HCT116 (cell line): ENCODE data around the gene AOPEP. TPM values are rescaled to one million over a fixed set of nuclear protein-coding genes. Genes with fewer than 3 reads are reported as not detected.

Experiments
- ATAC-seq: fragments of 200-7000 bp; cut with Tn5 transposase; 2 replicates; pipeline ENCODE4 v1.9.1; 2020; ENCODE audit warnings: mild to moderate bottlenecking, moderate library complexity
- BruUV-seq: library from RNA; stranded (reverse); fragments of 400-500 nt; replicated peaks from 2 replicates; lab custom pipeline; 2021; lab: Mats Ljungman, UMichigan
- CTCF ChIA-PET: fragments of 300-600 bp; sonication (Branson Sonifier 250); formaldehyde crosslinking; loops from one replicate; lab custom pipeline; 2021; ENCODE audit warnings: antibody characterized with exemption; lab: Charles Lee
- POLR2A ChIA-PET: fragments of 300-600, 350-600 bp; sonication (Branson Sonifier 250); formaldehyde crosslinking; loops from one replicate; lab custom pipeline; 2021; ENCODE audit warnings: antibody characterized with exemption; lab: Charles Lee
- RAD21 ChIA-PET, 2 experiments: fragments of 300-600 bp; sonication (Branson Sonifier 250); formaldehyde crosslinking; loops; one replicate each; lab custom pipeline; 2023; ENCODE audit warnings: low total read pairs in 2 of 2; ENCODE audit not compliant: uncharacterized antibody in 2 of 2, unreplicated experiment in 2 of 2, low non-redundant PET in 1 of 2; lab: Charles Lee
- DNase-seq: peaks from one replicate; pipeline ENCODE4 v3.0.0-alpha.2; 2010; ENCODE audit warnings: low read depth, low spot score
- H2AFZ ChIP-seq: fragments of 200-600 bp; shearing (Covaris generic), sonication (generic); 2 replicates; pipeline ENCODE4 v1.6.1; 2017; ENCODE audit warnings: low read depth, mixed run types, mixed read lengths, antibody characterized with exemption, low read length; ENCODE audit not compliant: poor library complexity, severe bottlenecking
- H3K27ac ChIP-seq: 2 replicates; pipeline ENCODE4 v1.5.1; 2012; ENCODE audit warnings: low read depth, low read length
- H3K27me3 ChIP-seq: fragments of 200-600 bp; sonication (generic); 2 replicates; pipeline ENCODE4 v1.6.1; 2016; ENCODE audit warnings: mixed run types, low read length, mixed read lengths; ENCODE audit not compliant: insufficient read depth
- H3K36me3 ChIP-seq, 2 experiments: fragments of 200-500 bp in 1 of 2; fragments of 200-600 bp in 1 of 2; sonication (Bioruptor generic) in 1 of 2; sonication (generic) in 1 of 2; 2 replicates each; pipeline versions ENCODE4 v1.5.1 to v1.6.1; 2014 to 2016; ENCODE audit warnings: low read length in 2 of 2, inconsistent platforms in 1 of 2, mixed read lengths in 1 of 2, mixed run types in 1 of 2; ENCODE audit not compliant: insufficient read depth in 2 of 2, control insufficient read depth in 1 of 2
- H3K4me1 ChIP-seq, 2 experiments: fragments of 200-600 bp in 1 of 2; sonication (generic) in 1 of 2; 2 replicates each; pipeline versions ENCODE4 v1.5.1 to v1.6.1; 2012 to 2017; ENCODE audit warnings: low read length in 2 of 2, inconsistent platforms in 1 of 2, mild to moderate bottlenecking in 1 of 2, mixed read lengths in 1 of 2, mixed run types in 1 of 2, moderate library complexity in 1 of 2; ENCODE audit not compliant: insufficient read depth in 2 of 2, control insufficient read depth in 1 of 2
- H3K4me2 ChIP-seq: fragments of 200-600 bp; sonication (generic); 2 replicates; pipeline ENCODE4 v1.6.1; 2017; ENCODE audit warnings: mixed run types, low read length, mixed read lengths
- H3K4me3 ChIP-seq, 2 experiments: fragments of 200-600 bp in 1 of 2; sonication (generic) in 1 of 2; replicated peaks in 1 of 2; 2 replicates each; pipeline ENCODE4 v1.5.1; 2011 to 2016; ENCODE audit warnings: low read length in 2 of 2, control low read depth in 1 of 2, low read depth in 1 of 2, mild to moderate bottlenecking in 1 of 2, mixed read lengths in 1 of 2, mixed run types in 1 of 2
- H3K79me2 ChIP-seq: fragments of 200-600 bp; sonication (generic); 2 replicates; pipeline ENCODE4 v1.6.1; 2017; ENCODE audit warnings: mild to moderate bottlenecking, mixed run types, low read length, moderate library complexity, mixed read lengths; ENCODE audit not compliant: insufficient read depth
- H3K9ac ChIP-seq: fragments of 200-600 bp; sonication (generic); 2 replicates; pipeline ENCODE4 v1.6.1; 2016; ENCODE audit warnings: low read length, mixed read lengths
- H3K9me2 ChIP-seq: fragments of 200-600 bp; sonication (generic), shearing (Covaris generic); 2 replicates; pipeline ENCODE4 v1.6.1; 2017; ENCODE audit warnings: mixed run types, mild to moderate bottlenecking, moderate library complexity; ENCODE audit not compliant: insufficient read depth
- H3K9me3 ChIP-seq, 2 experiments: fragments of 200-500 bp in 1 of 2; fragments of 200-600 bp in 1 of 2; sonication (Bioruptor generic) in 1 of 2; sonication (generic) in 1 of 2; 2 replicates each; pipeline ENCODE4 v1.6.1; 2014 to 2017; ENCODE audit warnings: low read length in 2 of 2, mixed read lengths in 2 of 2, inconsistent platforms in 1 of 2, low read depth in 1 of 2, mild to moderate bottlenecking in 1 of 2, mixed run types in 1 of 2, moderate library complexity in 1 of 2; ENCODE audit not compliant: control insufficient read depth in 1 of 2, insufficient read depth in 1 of 2
- H4K20me1 ChIP-seq: fragments of 200-600 bp; sonication (generic), shearing (Covaris generic); 2 replicates; pipeline ENCODE4 v1.6.1; 2017; ENCODE audit warnings: mixed run types, mild to moderate bottlenecking, moderate library complexity; ENCODE audit not compliant: insufficient read depth
- ATF3 ChIP-seq: IDR thresholded peaks from 2 replicates; pipeline ENCODE4 v1.6.1; 2012
- CBX3 ChIP-seq: IDR thresholded peaks from 2 replicates; pipeline ENCODE4 v1.6.1; 2012; ENCODE audit warnings: low read depth
- CTCF ChIP-seq, 3 experiments: fragments of 200-600 bp in 1 of 3; sonication (generic) in 1 of 3; IDR thresholded peaks in 2 of 3; conservative IDR thresholded peaks in 1 of 3; 2 replicates each; pipeline ENCODE4 v1.5.1; 2012 to 2017; ENCODE audit warnings: low read depth in 2 of 3, low read length in 2 of 3, antibody characterized with exemption in 1 of 3, borderline replicate concordance in 1 of 3, control low read depth in 1 of 3, mild to moderate bottlenecking in 1 of 3, mixed read lengths in 1 of 3, mixed run types in 1 of 3, moderate library complexity in 1 of 3; ENCODE audit not compliant: insufficient read depth in 1 of 3
- EGR1 ChIP-seq: IDR thresholded peaks from 2 replicates; pipeline ENCODE4 v1.6.1; 2012; ENCODE audit warnings: low read depth
- ELF1 ChIP-seq: IDR thresholded peaks from 2 replicates; pipeline ENCODE4 v1.6.1; 2012; ENCODE audit warnings: low read depth, borderline replicate concordance
- EZH2 ChIP-seq: fragments of 200-600 bp; sonication (generic); IDR thresholded peaks from 2 replicates; pipeline ENCODE4 v1.6.1; 2017; ENCODE audit warnings: antibody characterized with exemption, mixed run types
- EZH2phosphoT487 ChIP-seq: fragments of 200-600 bp; IDR thresholded peaks from 2 replicates; pipeline ENCODE4 v1.6.1; 2018; ENCODE audit warnings: antibody characterized with exemption, borderline replicate concordance
- FOSL1 ChIP-seq: IDR thresholded peaks from 2 replicates; pipeline ENCODE4 v1.6.1; 2012; ENCODE audit warnings: low read depth
- POLR2A ChIP-seq: IDR thresholded peaks from 2 replicates; pipeline ENCODE4 v1.7.0; 2011; ENCODE audit warnings: borderline replicate concordance; ENCODE audit not compliant: insufficient read depth, insufficient read length; ENCODE audit errors: extremely low read depth
- POLR2AphosphoS5 ChIP-seq: IDR thresholded peaks from 2 replicates; pipeline ENCODE4 v1.6.1; 2011; ENCODE audit warnings: mild to moderate bottlenecking, low read depth, low read length, moderate library complexity
- RAD21 ChIP-seq: IDR thresholded peaks from 2 replicates; pipeline ENCODE4 v1.6.1; 2012; ENCODE audit warnings: low read depth, mild to moderate bottlenecking
- SIN3A ChIP-seq: IDR thresholded peaks from 2 replicates; pipeline ENCODE4 v1.6.1; 2012; ENCODE audit warnings: low read depth
- TCF7L2 ChIP-seq: IDR thresholded peaks from 2 replicates; pipeline ENCODE4 v1.7.0; 2011; ENCODE audit warnings: borderline replicate concordance, inconsistent platforms; ENCODE audit not compliant: insufficient read depth, insufficient read length; ENCODE audit errors: extremely low read depth
- YY1 ChIP-seq: IDR thresholded peaks from 2 replicates; pipeline ENCODE4 v1.6.1; 2011; ENCODE audit warnings: low read length, low read depth, moderate library complexity, mild to moderate bottlenecking; ENCODE audit not compliant: insufficient replicate concordance; ENCODE audit errors: extremely low read depth
- ZNF274 ChIP-seq: fragments of 200-500 bp; sonication (Bioruptor generic); IDR thresholded peaks from 2 replicates; pipeline ENCODE4 v1.6.1; 2014; ENCODE audit warnings: mild to moderate bottlenecking, low read depth, low read length, inconsistent platforms
- intact Hi-C: fragments of 100-400 bp; cut with micrococcal nuclease; formaldehyde crosslinking; loops from 2 replicates; pipeline ENCODE4 v1.10.0; 2022
- total RNA-seq: library from RNA; stranded (reverse); gene quantifications from one replicate; pipeline ENCODE4 v1.2.1, GENCODE V29; 2021; ENCODE audit not compliant: unreplicated experiment
- TF ChIP-seq, protein P1 (sequence below): IDR thresholded peaks from 2 replicates; pipeline ENCODE4 v1.6.1; 2011; ENCODE audit warnings: mild to moderate bottlenecking, low read length, moderate library complexity; ENCODE audit not compliant: insufficient replicate concordance; ENCODE audit errors: extremely low read depth

The AOPEP gene
- total RNA-seq, 1 experiment from 2014 or later, result 15.1 TPM

DNA sequence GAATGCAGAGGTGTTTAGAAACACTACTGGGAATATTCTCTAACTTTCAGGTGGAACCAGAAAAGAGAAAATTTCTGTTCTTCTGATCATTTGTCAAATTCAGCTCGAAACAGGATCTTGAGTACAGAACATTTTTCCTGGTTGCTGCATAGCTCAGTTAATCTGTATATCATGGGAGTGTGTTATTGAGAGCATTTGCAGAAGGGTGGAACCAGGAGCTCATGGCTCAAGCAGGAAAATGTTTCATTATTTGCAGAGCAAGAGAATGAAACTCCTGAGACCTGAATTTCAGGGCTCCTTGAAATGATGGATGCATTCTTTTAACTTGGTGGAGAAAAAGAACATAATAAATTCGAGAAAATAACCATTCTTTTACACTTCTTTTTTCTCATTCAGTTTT is 97.9 kb downstream of the AOPEP start:
- Histone ChIP-seq H3K9me3 (no peaks in the 10 kb centered on the region), H3K4me3 (no peak overlapping the region), H3K27me3 (no peaks in the 10 kb centered on the region), H3K79me2 (no peaks in the 10 kb centered on the region), H4K20me1 (no peaks in the 10 kb centered on the region), H3K4me2 (no peak overlapping the region), H3K36me3 (no peaks in the 10 kb centered on the region), H3K9me2 (no peaks in the 10 kb centered on the region), H2AFZ (no peak overlapping the region), H3K9ac (no peak overlapping the region), H3K4me1 (peaks cover 0 to 8% of the 10 kb centered on the region in 2 experiments; a peak in 2 of 4 replicates), H3K27ac (no peak overlapping the region)
- ChIA-PET CTCF (no interaction called here), RAD21 (no interaction called here), POLR2A (no interaction called here)
- intact Hi-C loops, result no loop called here
- DNase-seq (no peak), ATAC-seq (no peak)
- TF ChIP-seq POLR2AphosphoS5 (no peak), FOSL1 (no peak), YY1 (no peak), SIN3A (no peak), EZH2 (no peak), TCF7L2 (no peak), RAD21 (no peak), ZNF274 (no peak), CBX3 (no peak), EZH2phosphoT487 (no peak), POLR2A (no peak), EGR1 (no peak), ATF3 (no peak), CTCF (IDR thresholded peaks at IDR 0.05 in 2 of 3, conservative IDR thresholded peaks at IDR 0.05 in 1 of 3; ENCODE audit: borderline replicate concordance in 1 of 3, insufficient read depth in 1 of 3, low read depth in 2 of 3, low read length in 2 of 3) (no peak), ELF1 (no peak)
- TF ChIP-seq, protein P1, sequence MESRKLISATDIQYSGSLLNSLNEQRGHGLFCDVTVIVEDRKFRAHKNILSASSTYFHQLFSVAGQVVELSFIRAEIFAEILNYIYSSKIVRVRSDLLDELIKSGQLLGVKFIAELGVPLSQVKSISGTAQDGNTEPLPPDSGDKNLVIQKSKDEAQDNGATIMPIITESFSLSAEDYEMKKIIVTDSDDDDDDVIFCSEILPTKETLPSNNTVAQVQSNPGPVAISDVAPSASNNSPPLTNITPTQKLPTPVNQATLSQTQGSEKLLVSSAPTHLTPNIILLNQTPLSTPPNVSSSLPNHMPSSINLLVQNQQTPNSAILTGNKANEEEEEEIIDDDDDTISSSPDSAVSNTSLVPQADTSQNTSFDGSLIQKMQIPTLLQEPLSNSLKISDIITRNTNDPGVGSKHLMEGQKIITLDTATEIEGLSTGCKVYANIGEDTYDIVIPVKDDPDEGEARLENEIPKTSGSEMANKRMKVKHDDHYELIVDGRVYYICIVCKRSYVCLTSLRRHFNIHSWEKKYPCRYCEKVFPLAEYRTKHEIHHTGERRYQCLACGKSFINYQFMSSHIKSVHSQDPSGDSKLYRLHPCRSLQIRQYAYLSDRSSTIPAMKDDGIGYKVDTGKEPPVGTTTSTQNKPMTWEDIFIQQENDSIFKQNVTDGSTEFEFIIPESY, result no peak
- no TSS peak for BruUV-seq
